GM21786 (cell line): ENCODE results near the gene XRN2.

ENCODE experiments used
- ATAC-seq: cut with Tn5 transposase; IDR thresholded peaks from one replicate; pipeline ENCODE4 v1.9.1; 2021; ENCODE audit not compliant: unreplicated experiment

Gene XRN2

GRCh38 chr20:21291026-21291425 is 12.1 kb upstream of the XRN2 start:
- ATAC-seq = no peak

GRCh38 chr20:21294755-21295154 is 8.4 kb upstream of the XRN2 start:
- ATAC-seq = no peak

- ATAC-seq = no peak
Observed at GRCh38 chr20:21301940-21302663, 1.0 kb upstream of the XRN2 start.

- ATAC-seq = peak; percentile 17
Observed at GRCh38 chr20:21302664-21303060, 469 bp upstream of the XRN2 start.

- ATAC-seq = peak; percentile 4
Observed at GRCh38 chr20:21303872-21304586, 898 bp downstream of the XRN2 start.

GRCh38 chr20:21308340-21308739 is 5.2 kb downstream of the XRN2 start:
- no peak for ATAC-seq

- ATAC-seq = no peak
Observed at GRCh38 chr20:21309678-21310467, 6.7 kb downstream of the XRN2 start.

- ATAC-seq = no peak
Observed at GRCh38 chr20:21312813-21313474, 9.8 kb downstream of the XRN2 start.

- peak; percentile 47 for ATAC-seq
Observed at GRCh38 chr20:21315138-21315537, 12.0 kb downstream of the XRN2 start.

- no peak for ATAC-seq
Observed at GRCh38 chr20:21322083-21322710, 19.1 kb downstream of the XRN2 start.

- ATAC-seq = no peak
Observed at GRCh38 chr20:21322921-21323331, 19.8 kb downstream of the XRN2 start.

GRCh38 chr20:21323640-21324039 is 20.5 kb downstream of the XRN2 start:
- ATAC-seq = no peak

- no peak for ATAC-seq
Observed at GRCh38 chr20:21324126-21324525, 21.0 kb downstream of the XRN2 start.

- ATAC-seq = no peak
Observed at GRCh38 chr20:21325296-21325695, 22.2 kb downstream of the XRN2 start.

- no peak for ATAC-seq
Observed at GRCh38 chr20:21326700-21327099, 23.6 kb downstream of the XRN2 start.

GRCh38 chr20:21336455-21337151 is 33.5 kb downstream of the XRN2 start:
- no peak for ATAC-seq

- ATAC-seq = no peak
Observed at GRCh38 chr20:21338291-21338690, 35.2 kb downstream of the XRN2 start.

- ATAC-seq = no peak
Observed at GRCh38 chr20:21339499-21339898, 36.4 kb downstream of the XRN2 start.

GRCh38 chr20:21340991-21341697 is 38.0 kb downstream of the XRN2 start:
- ATAC-seq = no peak
